H1 (cell line): ENCODE measurements around the gene TENT4B. TPM values are rescaled to one million over a fixed set of nuclear protein-coding genes. Genes with fewer than 3 reads are reported as not detected.

ENCODE experiments used
- CTCF ChIA-PET: fragments of 300-600 bp; sonication (Branson Sonifier 250); formaldehyde crosslinking; loops from one replicate; lab custom pipeline; 2021; ENCODE audit not compliant: partially characterized antibody; lab: Charles Lee
- POLR2A ChIA-PET: fragments of 300-600 bp; sonication (Branson Sonifier 250); formaldehyde crosslinking; loops from one replicate; lab custom pipeline; 2021; ENCODE audit warnings: inconsistent platforms; ENCODE audit not compliant: partially characterized antibody; lab: Charles Lee
- DNase-seq, 2 experiments: peaks; one replicate each; pipeline versions ENCODE4 v3.0.0 to v3.0.0-alpha.2; 2010 to 2022; ENCODE audit warnings: low spot score in 2 of 2, low read depth in 1 of 2, mixed read lengths in 1 of 2
- FAIRE-seq: peaks from 2 replicates; lab custom pipeline; 2011; peaks lifted over from hg19 to GRCh38; lab: Jason Lieb, UNC
- H2AFZ ChIP-seq: 2 replicates; pipeline ENCODE4 v1.8.1; 2012; ENCODE audit warnings: low read length, inconsistent platforms
- H2AK5ac ChIP-seq: 2 replicates; pipeline ENCODE4 v1.6.1; 2013; ENCODE audit warnings: low read depth, low read length
- H2BK120ac ChIP-seq: replicated peaks from 2 replicates; pipeline ENCODE3; 2013; ENCODE audit warnings: low read depth, low read length, inconsistent platforms
- H2BK12ac ChIP-seq: 2 replicates; pipeline ENCODE4 v1.6.1; 2013; ENCODE audit warnings: low read depth, low read length
- H2BK15ac ChIP-seq: 2 replicates; pipeline ENCODE4 v1.6.1; 2013; ENCODE audit warnings: low read length
- H2BK20ac ChIP-seq: 2 replicates; pipeline ENCODE4 v1.6.1; 2013; ENCODE audit warnings: low read length
- H2BK5ac ChIP-seq: 2 replicates; pipeline ENCODE4 v1.6.1; 2013; ENCODE audit warnings: low read depth, low read length
- H3K14ac ChIP-seq: 2 replicates; pipeline ENCODE4 v1.6.1; 2013; ENCODE audit warnings: inconsistent platforms; ENCODE audit not compliant: insufficient read length
- H3K18ac ChIP-seq: 2 replicates; pipeline ENCODE4 v1.6.1; 2013; ENCODE audit warnings: low read length; ENCODE audit errors: extremely low read depth
- H3K23ac ChIP-seq: 2 replicates; pipeline ENCODE4 v1.6.1; 2013; ENCODE audit warnings: inconsistent platforms; ENCODE audit not compliant: insufficient read length
- H3K23me2 ChIP-seq: 2 replicates; pipeline ENCODE4 v1.6.1; 2013; ENCODE audit warnings: low read depth, low read length
- H3K27ac ChIP-seq: 2 replicates; pipeline ENCODE4 v1.6.1; 2011; ENCODE audit warnings: low read depth, low read length, inconsistent platforms
- H3K27me3 ChIP-seq, 4 experiments: replicated peaks in 1 of 4; 1 replicate in 1 of 4; 2 replicates in 3 of 4; pipeline versions ENCODE4 v1.6.1 to v1.8.1; 2011 to 2013; ENCODE audit warnings: low read length in 3 of 4, mild to moderate bottlenecking in 3 of 4, inconsistent platforms in 2 of 4, mixed read lengths in 2 of 4, moderate library complexity in 1 of 4; ENCODE audit not compliant: control insufficient read depth in 3 of 4, insufficient read depth in 3 of 4; ENCODE audit errors: extremely low read depth in 1 of 4
- H3K36me3 ChIP-seq, 4 experiments: 2 replicates each; pipeline versions ENCODE4 v1.6.1 to v1.8.1; 2011 to 2013; ENCODE audit warnings: mild to moderate bottlenecking in 4 of 4, low read length in 3 of 4, moderate library complexity in 2 of 4, control low read depth in 1 of 4, inconsistent platforms in 1 of 4; ENCODE audit not compliant: insufficient read depth in 4 of 4, control insufficient read depth in 2 of 4
- H3K4ac ChIP-seq: replicated peaks from 2 replicates; pipeline ENCODE3; 2013; ENCODE audit warnings: low read length, low read depth, mixed read lengths, inconsistent platforms; ENCODE audit not compliant: insufficient read length
- H3K4me1 ChIP-seq, 4 experiments: replicated peaks in 1 of 4; 1 replicate in 1 of 4; 2 replicates in 3 of 4; pipeline versions ENCODE4 v1.6.1 to v1.8.1; 2011 to 2013; ENCODE audit warnings: low read length in 3 of 4, inconsistent platforms in 2 of 4, mixed read lengths in 1 of 4; ENCODE audit not compliant: insufficient read depth in 4 of 4, control insufficient read depth in 3 of 4
- H3K4me2 ChIP-seq, 2 experiments: 2 replicates each; pipeline versions ENCODE4 v1.6.1 to v1.8.1; 2011 to 2013; ENCODE audit warnings: low read depth in 2 of 2, low read length in 2 of 2, control low read depth in 1 of 2, inconsistent platforms in 1 of 2, mild to moderate bottlenecking in 1 of 2; ENCODE audit not compliant: insufficient read depth in 1 of 2
- H3K4me3 ChIP-seq, 4 experiments: fragments of 200-600, 300-600 bp in 1 of 4; sonication (generic), shearing (Covaris generic), sonication (Bioruptor Twin) in 1 of 4; 2 replicates each; pipeline versions ENCODE4 v1.5.1 to v1.8.1; 2011 to 2016; ENCODE audit warnings: low read length in 4 of 4, low read depth in 3 of 4, control low read depth in 2 of 4, inconsistent platforms in 2 of 4, mild to moderate bottlenecking in 2 of 4, mixed read lengths in 1 of 4, moderate library complexity in 1 of 4; ENCODE audit not compliant: insufficient read depth in 2 of 4; ENCODE audit errors: extremely low read depth in 1 of 4
- H3K56ac ChIP-seq: replicated peaks from 2 replicates; pipeline ENCODE3; 2013; ENCODE audit warnings: low read depth, mild to moderate bottlenecking, mixed read lengths, low read length, inconsistent platforms; ENCODE audit not compliant: insufficient read length
- H3K79me1 ChIP-seq: 2 replicates; pipeline ENCODE4 v1.6.1; 2013; ENCODE audit warnings: low read depth, low read length, control low read depth
- H3K79me2 ChIP-seq, 2 experiments: 2 replicates each; pipeline versions ENCODE4 v1.6.1 to v1.8.1; 2012 to 2013; ENCODE audit warnings: low read length in 2 of 2, mild to moderate bottlenecking in 2 of 2, inconsistent platforms in 1 of 2; ENCODE audit not compliant: insufficient read depth in 2 of 2, control insufficient read depth in 1 of 2
- H3K9ac ChIP-seq, 4 experiments: replicated peaks in 1 of 4; 1 replicate in 1 of 4; 2 replicates in 3 of 4; pipeline versions ENCODE4 v1.6.1 to v1.8.1; 2011 to 2013; ENCODE audit warnings: low read depth in 3 of 4, low read length in 3 of 4, control low read depth in 2 of 4, mild to moderate bottlenecking in 2 of 4, moderate library complexity in 2 of 4, inconsistent platforms in 1 of 4; ENCODE audit errors: extremely low read depth in 1 of 4
- H3K9me3 ChIP-seq, 2 experiments: 2 replicates each; pipeline versions ENCODE4 v1.6.1 to v1.8.1; 2012 to 2013; ENCODE audit warnings: mild to moderate bottlenecking in 2 of 2, moderate library complexity in 2 of 2, control low read depth in 1 of 2, inconsistent platforms in 1 of 2, low read depth in 1 of 2, low read length in 1 of 2, mixed read lengths in 1 of 2; ENCODE audit not compliant: insufficient read depth in 2 of 2
- H4K20me1 ChIP-seq, 2 experiments: replicated peaks in 1 of 2; 2 replicates each; pipeline versions ENCODE3 to v1.8.1; 2011 to 2013; ENCODE audit warnings: inconsistent platforms in 2 of 2, low read length in 2 of 2, mild to moderate bottlenecking in 1 of 2; ENCODE audit not compliant: insufficient read depth in 2 of 2, control insufficient read depth in 1 of 2
- H4K5ac ChIP-seq: 2 replicates; pipeline ENCODE4 v1.6.1; 2013; ENCODE audit warnings: low read length, low read depth, mixed read lengths, inconsistent platforms; ENCODE audit not compliant: insufficient read length
- H4K8ac ChIP-seq: 2 replicates; pipeline ENCODE4 v1.8.0; 2013; ENCODE audit warnings: mild to moderate bottlenecking, moderate library complexity, low read length, inconsistent platforms; ENCODE audit not compliant: insufficient read depth; ENCODE audit errors: extremely low read depth
- H4K91ac ChIP-seq: replicated peaks from 2 replicates; pipeline ENCODE3; 2013; ENCODE audit warnings: low read length, mixed read lengths, inconsistent platforms; ENCODE audit not compliant: insufficient read length
- BCL11A ChIP-seq, 2 experiments: IDR thresholded peaks; one replicate each; pipeline ENCODE4 v1.6.1; 2011; ENCODE audit warnings: low read depth in 2 of 2, low read length in 2 of 2, mild to moderate bottlenecking in 2 of 2
- BRCA1 ChIP-seq: IDR thresholded peaks from 2 replicates; pipeline ENCODE4 v1.6.1; 2012; ENCODE audit warnings: low read depth, low read length, improper control_type of control experiment
- EGR1 ChIP-seq: IDR thresholded peaks from 2 replicates; pipeline ENCODE4 v1.6.1; 2011; ENCODE audit warnings: low read depth, low read length, borderline replicate concordance
- NRF1 ChIP-seq: IDR thresholded peaks from 2 replicates; pipeline ENCODE4 v1.6.1; 2011; ENCODE audit warnings: mild to moderate bottlenecking, low read depth, low read length, improper control_type of control experiment
- SP2 ChIP-seq: IDR thresholded peaks from 2 replicates; pipeline ENCODE4 v1.6.1; 2012; ENCODE audit warnings: mild to moderate bottlenecking, low read length, inconsistent platforms
- SP4 ChIP-seq: IDR thresholded peaks from 2 replicates; pipeline ENCODE4 v1.6.1; 2012; ENCODE audit warnings: low read length, inconsistent platforms
- TEAD4 ChIP-seq: IDR thresholded peaks from 2 replicates; pipeline ENCODE4 v1.6.1; 2012; ENCODE audit warnings: low read depth, low read length, inconsistent platforms, mixed read lengths
- WGBS, 2 experiments: shearing (Covaris generic) in 1 of 2; methylation state at CpG; one replicate each; pipeline versions ENCODE4 v1.1.6 to v1.1.7; 2013 to 2015; ENCODE audit warnings: low lambda C conversion rate in 2 of 2, mixed read lengths in 2 of 2, inconsistent platforms in 1 of 2, low coverage in 1 of 2, missing lambda C conversion rate in 1 of 2; ENCODE audit not compliant: insufficient replicate concordance in 2 of 2, insufficient coverage in 1 of 2, insufficient read length in 1 of 2; ENCODE audit errors: extremely low coverage in 1 of 2, missing lambda C conversion rate in 1 of 2; 5-methylcytosine and 5-hydroxymethylcytosine counted together
- polyA plus RNA-seq, 7 experiments: library from polyadenylated mRNA; depleted of rRNA in 3 of 7; stranded (reverse) in 5 of 7; unstranded in 2 of 7; fragments of >200 nt in 5 of 7; fragments of 200-250 nt in 2 of 7; gene quantifications; 1 replicate in 5 of 7; 2 replicates in 1 of 7; 4 replicates in 1 of 7; pipeline versions ENCODE4 v1.2.1 to v1.2.3, GENCODE V29; 2011 to 2013; ENCODE audit warnings: missing spikeins in 2 of 7, mixed read lengths in 2 of 7
- total RNA-seq: library from RNA; stranded (reverse); fragmentation: NEBNext Ultra II Directional; extraction: Animal tissue kit (Norgen Biotek cat#: 25700); gene quantifications from 2 replicates; pipeline ENCODE4 v1.2.1, GENCODE V29; 2021
- TF ChIP-seq, protein P1 (sequence below), 3 experiments: IDR thresholded peaks; 1 replicate in 2 of 3; 2 replicates in 1 of 3; pipeline versions ENCODE4 v1.5.1 to v1.6.1; 2011; ENCODE audit warnings: low read length in 3 of 3, mild to moderate bottlenecking in 3 of 3, inconsistent platforms in 2 of 3, low read depth in 1 of 3, moderate library complexity in 1 of 3; ENCODE audit not compliant: insufficient read depth in 1 of 3; ENCODE audit errors: control extremely low read depth in 1 of 3

The TENT4B gene
- total and polyA plus RNA-seq, 2 of the 8 experiments (the other 6 are each of a cell fraction or from before 2014, with no cell fraction given): 4.2 to 15.7 TPM

DNA sequence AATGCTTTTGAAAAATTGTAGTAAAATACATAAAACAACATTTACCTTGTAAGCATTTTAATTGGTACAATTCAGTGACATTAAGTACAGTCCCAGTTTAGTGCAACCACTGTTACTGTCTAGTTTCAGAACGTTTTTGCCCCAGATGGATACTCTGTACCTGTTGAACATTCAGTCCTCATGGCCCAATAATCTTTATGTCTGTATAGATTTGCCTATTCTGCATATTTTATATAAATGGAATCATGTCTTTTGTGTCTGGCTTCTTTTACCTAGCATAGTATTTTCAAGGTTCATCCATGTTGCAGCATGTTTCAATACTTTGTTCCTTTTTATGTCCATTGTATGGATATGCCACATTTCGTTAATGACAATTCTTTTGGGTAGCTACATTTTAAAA lies 37.2 kb downstream of the TENT4B start:
- Histone ChIP-seq H3K4me2 (no peak overlapping the region), H3K23me2 (0 out of 2 replicates have a peak, but pooled peaks cover 3% of the 10 kb centered on the region), H4K5ac (no peak overlapping the region), H3K27me3 (no peaks in the 10 kb centered on the region), H3K23ac (no peak overlapping the region), H3K56ac (no peak overlapping the region), H2BK120ac (no peak overlapping the region), H2BK20ac (no peak overlapping the region), H3K79me2 (peaks cover 0 to 44% of the 10 kb centered on the region in 2 experiments; a peak in 3 of 4 replicates), H3K18ac (no peak overlapping the region), H2BK5ac (no peak overlapping the region), H4K8ac (no peak overlapping the region), H4K20me1 (peaks cover 0 to 3% of the 10 kb centered on the region in 2 experiments), H3K4me1 (no peaks in the 10 kb centered on the region), H2BK12ac (no peak overlapping the region), H3K4ac (no peak overlapping the region), H3K9ac (no peak overlapping the region), H3K79me1 (no peaks in the 10 kb centered on the region; the same call in none of the 2 replicates), H2AK5ac (no peak overlapping the region), H3K36me3 (no peaks in the 10 kb centered on the region), H3K4me3 (no peak overlapping the region), H4K91ac (no peak overlapping the region)
- WGBS, 2 experiments: 75% methylated on average over 2 of the region's 2 CpGs; no CpG with 5 or more reads in 1 of the 2 experiments
- POLR2A ChIA-PET: no interaction called here
- DNase-seq (no peak), FAIRE-seq (no peak)
- TF ChIP-seq BRCA1: no peak
- TF ChIP-seq SP4: no peak
- no peak for TF ChIP-seq BCL11A (IDR thresholded peaks at IDR 0.05; ENCODE audit: low read depth in 2 of 2, low read length in 2 of 2)
- no peak for TF ChIP-seq SP2
- no peak for TF ChIP-seq EGR1
- TF ChIP-seq, protein P1, sequence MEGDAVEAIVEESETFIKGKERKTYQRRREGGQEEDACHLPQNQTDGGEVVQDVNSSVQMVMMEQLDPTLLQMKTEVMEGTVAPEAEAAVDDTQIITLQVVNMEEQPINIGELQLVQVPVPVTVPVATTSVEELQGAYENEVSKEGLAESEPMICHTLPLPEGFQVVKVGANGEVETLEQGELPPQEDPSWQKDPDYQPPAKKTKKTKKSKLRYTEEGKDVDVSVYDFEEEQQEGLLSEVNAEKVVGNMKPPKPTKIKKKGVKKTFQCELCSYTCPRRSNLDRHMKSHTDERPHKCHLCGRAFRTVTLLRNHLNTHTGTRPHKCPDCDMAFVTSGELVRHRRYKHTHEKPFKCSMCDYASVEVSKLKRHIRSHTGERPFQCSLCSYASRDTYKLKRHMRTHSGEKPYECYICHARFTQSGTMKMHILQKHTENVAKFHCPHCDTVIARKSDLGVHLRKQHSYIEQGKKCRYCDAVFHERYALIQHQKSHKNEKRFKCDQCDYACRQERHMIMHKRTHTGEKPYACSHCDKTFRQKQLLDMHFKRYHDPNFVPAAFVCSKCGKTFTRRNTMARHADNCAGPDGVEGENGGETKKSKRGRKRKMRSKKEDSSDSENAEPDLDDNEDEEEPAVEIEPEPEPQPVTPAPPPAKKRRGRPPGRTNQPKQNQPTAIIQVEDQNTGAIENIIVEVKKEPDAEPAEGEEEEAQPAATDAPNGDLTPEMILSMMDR (IDR thresholded peaks at IDR 0.05; ENCODE audit: control extremely low read depth in 1 of 3, insufficient read depth in 1 of 3, low read depth in 1 of 3, low read length in 3 of 3): no peak
- no peak for TF ChIP-seq NRF1
- no peak for TF ChIP-seq TEAD4
- TF ChIP-seq, all 59 proteins: peak for 0
- no peak overlapping the region for H3K27ac ChIP-seq
- CTCF ChIA-PET: interaction anchor here (1.1 kb wide), 1 partner anchor 20 kb away, joined by 3 read pairs; no protein-coding TSS in a partner anchor
- H3K9me3 ChIP-seq: no peaks in the 10 kb centered on the region
- no peak overlapping the region for H2AFZ ChIP-seq
- no peak overlapping the region for H2BK15ac ChIP-seq
- no peak overlapping the region for H3K14ac ChIP-seq
